ENCODE results near the gene VAV3. TPM values are rescaled to one million over a fixed set of nuclear protein-coding genes. Genes with fewer than 3 reads are reported as not detected.

Gene VAV3
- total RNA-seq, 1 donor from 2014 or later = 1.8 TPM

DNA sequence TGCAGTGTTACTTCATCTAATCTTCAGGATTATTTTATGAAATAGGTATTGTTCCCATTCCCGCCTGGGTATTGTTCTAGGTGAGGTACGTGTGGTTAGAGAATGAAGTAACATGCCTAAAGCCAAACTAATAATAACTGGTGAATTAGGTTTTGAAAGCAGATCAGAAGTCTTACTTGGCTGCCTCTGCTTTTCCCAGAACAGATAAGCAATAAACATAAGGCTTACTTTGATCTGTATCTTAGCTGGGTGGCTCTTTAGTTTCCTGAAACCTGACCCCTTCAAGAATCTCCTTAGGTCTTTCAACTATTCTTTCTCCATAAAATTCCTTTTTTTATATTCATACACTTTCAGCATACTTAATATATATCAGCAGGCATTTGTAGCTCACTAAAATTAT is 65.3 kb downstream of the VAV3 start:
- H3K4me3 Mint-ChIP-seq (ENCODE audit: low read depth) = no peak overlapping the region
- no peak overlapping the region for H3K27ac Mint-ChIP-seq
- TF ChIP-seq, protein P1, sequence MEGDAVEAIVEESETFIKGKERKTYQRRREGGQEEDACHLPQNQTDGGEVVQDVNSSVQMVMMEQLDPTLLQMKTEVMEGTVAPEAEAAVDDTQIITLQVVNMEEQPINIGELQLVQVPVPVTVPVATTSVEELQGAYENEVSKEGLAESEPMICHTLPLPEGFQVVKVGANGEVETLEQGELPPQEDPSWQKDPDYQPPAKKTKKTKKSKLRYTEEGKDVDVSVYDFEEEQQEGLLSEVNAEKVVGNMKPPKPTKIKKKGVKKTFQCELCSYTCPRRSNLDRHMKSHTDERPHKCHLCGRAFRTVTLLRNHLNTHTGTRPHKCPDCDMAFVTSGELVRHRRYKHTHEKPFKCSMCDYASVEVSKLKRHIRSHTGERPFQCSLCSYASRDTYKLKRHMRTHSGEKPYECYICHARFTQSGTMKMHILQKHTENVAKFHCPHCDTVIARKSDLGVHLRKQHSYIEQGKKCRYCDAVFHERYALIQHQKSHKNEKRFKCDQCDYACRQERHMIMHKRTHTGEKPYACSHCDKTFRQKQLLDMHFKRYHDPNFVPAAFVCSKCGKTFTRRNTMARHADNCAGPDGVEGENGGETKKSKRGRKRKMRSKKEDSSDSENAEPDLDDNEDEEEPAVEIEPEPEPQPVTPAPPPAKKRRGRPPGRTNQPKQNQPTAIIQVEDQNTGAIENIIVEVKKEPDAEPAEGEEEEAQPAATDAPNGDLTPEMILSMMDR (IDR thresholded peaks at IDR 0.05; ENCODE audit: unreplicated experiment) = no peak
- H3K4me1 Mint-ChIP-seq (ENCODE audit: low read depth) = peaks cover 4% of the 10 kb centered on the region
- no peak for DNase-seq (ENCODE audit: low spot score, unreplicated experiment)
- H3K27me3 Mint-ChIP-seq = peaks cover 76% of the 10 kb centered on the region
- no peaks in the 10 kb centered on the region for H3K36me3 Mint-ChIP-seq (ENCODE audit: insufficient read depth)
- no peaks in the 10 kb centered on the region for H3K9me3 Mint-ChIP-seq (ENCODE audit: low read depth)

DNA sequence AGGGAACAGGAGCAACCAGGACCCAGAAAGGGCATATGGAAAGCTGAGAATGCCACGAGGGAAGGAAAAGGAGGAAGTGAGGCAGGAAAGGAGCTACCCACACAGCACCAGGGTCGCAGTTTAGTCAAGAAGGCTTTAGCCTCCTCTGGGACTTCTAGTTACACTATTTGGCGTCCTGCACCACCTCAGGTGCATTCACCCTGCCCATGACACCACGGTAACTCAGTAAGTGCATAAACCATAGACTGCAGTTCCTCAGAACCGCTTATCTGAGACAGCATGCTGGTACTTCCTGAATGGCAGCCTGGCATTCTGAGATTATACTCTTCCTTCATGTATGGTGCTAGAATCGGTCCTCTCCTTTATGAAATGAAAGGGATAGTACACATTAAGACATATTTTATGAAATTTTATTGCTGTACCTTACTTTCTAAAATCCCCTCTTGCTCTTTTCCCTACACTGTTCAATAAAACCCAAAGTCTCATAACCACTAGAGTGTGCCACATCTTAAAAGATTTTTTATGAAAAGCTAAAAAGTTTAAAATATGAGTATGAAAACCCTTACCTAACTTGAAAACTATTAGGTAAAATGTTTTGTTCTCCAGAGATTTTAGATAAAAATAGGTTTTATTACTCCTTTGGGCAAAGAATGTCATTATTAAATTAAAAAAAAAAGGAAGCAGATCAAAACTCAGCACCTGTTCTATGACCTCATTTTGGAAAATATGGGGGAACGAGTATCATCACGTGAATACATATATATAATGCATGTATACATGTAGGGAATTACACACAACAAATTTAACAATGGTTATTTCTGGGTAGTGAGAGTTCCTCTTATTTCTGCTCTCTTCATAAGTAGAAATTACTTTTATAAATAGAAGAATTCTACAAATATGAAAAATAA is 67.3 kb downstream of the VAV3 start:
- Mint-ChIP-seq H3K36me3 (ENCODE audit: insufficient read depth) (no peaks in the 10 kb centered on the region), H3K27me3 (peaks cover 57% of the 10 kb centered on the region), H3K4me1 (ENCODE audit: low read depth) (peaks cover 6% of the 10 kb centered on the region), H3K9me3 (ENCODE audit: low read depth) (peaks cover 3% of the 10 kb centered on the region), H3K27ac (no peak overlapping the region), H3K4me3 (ENCODE audit: low read depth) (no peak overlapping the region)
- no peak for DNase-seq (ENCODE audit: low spot score, unreplicated experiment)
- TF ChIP-seq, protein P1 (IDR thresholded peaks at IDR 0.05; ENCODE audit: unreplicated experiment) = no peak

DNA sequence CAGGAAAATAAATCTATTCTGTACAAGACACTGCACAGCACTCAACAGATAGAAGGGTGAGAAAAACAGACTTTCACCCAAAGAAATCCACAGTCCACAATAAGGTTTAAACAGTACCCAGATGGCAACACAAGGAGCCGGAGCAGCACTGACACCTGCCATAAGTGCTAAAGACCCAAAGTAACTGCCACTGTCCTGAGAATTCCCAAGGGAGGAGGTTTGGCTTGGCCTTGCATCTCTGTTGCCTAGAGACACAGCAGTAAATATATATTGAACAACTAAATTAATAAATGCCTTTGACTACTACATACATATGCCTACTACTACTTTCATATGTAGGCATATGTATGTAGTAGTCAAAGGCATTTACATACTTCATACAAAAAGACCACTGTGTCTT is 68.0 kb downstream of the VAV3 start:
- Mint-ChIP-seq H3K4me1 (ENCODE audit: low read depth) (peaks cover 6% of the 10 kb centered on the region), H3K4me3 (ENCODE audit: low read depth) (no peak overlapping the region), H3K9me3 (ENCODE audit: low read depth) (peaks cover 3% of the 10 kb centered on the region), H3K27me3 (peaks cover 51% of the 10 kb centered on the region), H3K36me3 (ENCODE audit: insufficient read depth) (no peaks in the 10 kb centered on the region), H3K27ac (no peak overlapping the region)
- TF ChIP-seq, protein P1 (IDR thresholded peaks at IDR 0.05; ENCODE audit: unreplicated experiment) = no peak
- no peak for DNase-seq (ENCODE audit: low spot score, unreplicated experiment)

DNA sequence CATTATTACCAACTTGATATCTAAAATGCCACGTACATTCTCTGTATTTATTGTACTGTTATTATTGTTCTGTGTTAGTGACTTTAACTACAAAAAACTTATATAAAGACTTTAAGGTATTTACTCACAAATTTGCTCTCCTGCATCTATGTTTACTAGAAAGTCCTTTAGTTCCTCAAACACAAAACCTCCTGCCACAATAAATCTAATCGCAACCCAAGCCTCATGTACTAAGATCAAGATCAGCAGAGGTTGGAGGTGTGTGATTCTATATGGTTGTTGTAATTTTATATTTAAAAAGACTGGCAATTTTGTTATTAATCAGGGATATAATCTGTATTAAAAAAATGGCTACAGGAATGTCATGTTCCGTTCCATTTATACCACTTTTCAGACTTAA is 68.6 kb downstream of the VAV3 start:
- H3K9me3 Mint-ChIP-seq (ENCODE audit: low read depth) = peaks cover 3% of the 10 kb centered on the region
- TF ChIP-seq, protein P1 (IDR thresholded peaks at IDR 0.05; ENCODE audit: unreplicated experiment) = no peak
- no peaks in the 10 kb centered on the region for H3K36me3 Mint-ChIP-seq (ENCODE audit: insufficient read depth)
- no peak overlapping the region for H3K27ac Mint-ChIP-seq
- peaks cover 6% of the 10 kb centered on the region for H3K4me1 Mint-ChIP-seq (ENCODE audit: low read depth)
- H3K27me3 Mint-ChIP-seq = peaks cover 51% of the 10 kb centered on the region
- no peak for DNase-seq (ENCODE audit: low spot score, unreplicated experiment)
- H3K4me3 Mint-ChIP-seq (ENCODE audit: low read depth) = no peak overlapping the region

DNA sequence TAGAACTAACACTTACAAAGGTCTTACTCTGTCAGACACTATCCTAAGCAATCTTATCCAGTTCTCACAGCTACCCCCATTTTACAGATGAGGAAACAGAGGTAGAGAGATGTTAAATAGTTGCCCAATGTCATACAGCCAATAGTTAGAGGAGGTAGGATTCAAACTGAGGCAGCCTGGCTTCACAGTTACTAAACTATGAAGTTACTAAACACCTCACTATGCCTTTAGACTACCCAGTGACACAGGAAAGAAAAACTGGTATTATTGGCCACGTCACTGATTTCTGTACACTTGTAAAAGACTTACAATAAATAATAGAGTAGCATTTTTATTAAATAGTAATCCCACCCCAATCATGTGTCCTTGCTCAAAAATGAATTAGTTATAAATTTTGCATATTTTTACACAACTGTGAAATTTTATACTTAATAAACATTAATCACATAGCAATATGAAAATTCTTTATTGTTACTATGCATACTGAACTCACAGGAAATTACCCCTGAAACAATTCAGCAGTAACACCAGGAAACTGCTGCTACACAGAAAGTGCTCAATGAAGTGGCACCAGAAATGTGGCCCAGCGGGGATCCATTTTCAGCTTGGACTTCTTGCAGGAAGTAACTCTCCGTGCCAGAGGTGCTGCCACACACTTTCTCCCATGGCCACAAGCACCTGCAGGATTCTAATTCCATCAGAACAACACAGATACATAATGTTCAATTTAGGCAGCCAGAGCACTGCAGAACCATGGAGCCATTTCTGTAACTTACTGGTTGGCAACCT is 69.4 kb downstream of the VAV3 start:
- Mint-ChIP-seq H3K27ac (no peak overlapping the region), H3K27me3 (peaks cover 45% of the 10 kb centered on the region), H3K4me3 (ENCODE audit: low read depth) (no peak overlapping the region), H3K36me3 (ENCODE audit: insufficient read depth) (no peaks in the 10 kb centered on the region), H3K9me3 (ENCODE audit: low read depth) (peaks cover 3% of the 10 kb centered on the region), H3K4me1 (ENCODE audit: low read depth) (peaks cover 6% of the 10 kb centered on the region)
- no peak for DNase-seq (ENCODE audit: low spot score, unreplicated experiment)
- TF ChIP-seq, protein P1 (IDR thresholded peaks at IDR 0.05; ENCODE audit: unreplicated experiment) = no peak

Measured in progenitor cell of endocrine pancreas (in vitro differentiated cells).